HG03575 (cell line): ENCODE results near the gene DNM3.

ENCODE experiments used
- ATAC-seq: cut with Tn5 transposase; IDR thresholded peaks from one replicate; pipeline ENCODE4 v1.9.1; 2021; ENCODE audit not compliant: unreplicated experiment, insufficient number of reproducible peaks, low FRiP score; ENCODE audit errors: extremely low read depth

Gene DNM3

GRCh38 chr1:172112576-172112975 is 271.3 kb downstream of the DNM3 start:
- ATAC-seq, result no peak

GRCh38 chr1:172117800-172118199 is 276.5 kb downstream of the DNM3 start:
- no peak for ATAC-seq

GRCh38 chr1:172118618-172119017 is 277.3 kb downstream of the DNM3 start:
- no peak for ATAC-seq

- ATAC-seq, result no peak
Measured at GRCh38 chr1:172119184-172119583, 277.9 kb downstream of the DNM3 start.

- ATAC-seq, result no peak
Measured at GRCh38 chr1:172120381-172120780, 279.1 kb downstream of the DNM3 start.

GRCh38 chr1:172121081-172121717 is 279.9 kb downstream of the DNM3 start:
- no peak for ATAC-seq

GRCh38 chr1:172122381-172122780 is 281.1 kb downstream of the DNM3 start:
- no peak for ATAC-seq

- no peak for ATAC-seq
Measured at GRCh38 chr1:172125250-172125649, 284.0 kb downstream of the DNM3 start.

GRCh38 chr1:172125812-172126430 is 284.6 kb downstream of the DNM3 start:
- ATAC-seq, result no peak

GRCh38 chr1:172132836-172133235 is 291.5 kb downstream of the DNM3 start:
- no peak for ATAC-seq

- no peak for ATAC-seq
Measured at GRCh38 chr1:172134087-172134731, 292.9 kb downstream of the DNM3 start.

- ATAC-seq, result no peak
Measured at GRCh38 chr1:172135076-172135672, 293.9 kb downstream of the DNM3 start.

GRCh38 chr1:172135978-172136610 is 294.8 kb downstream of the DNM3 start:
- ATAC-seq, result no peak

- ATAC-seq, result no peak
Measured at GRCh38 chr1:172136925-172137324, 295.6 kb downstream of the DNM3 start.

GRCh38 chr1:172137703-172138454 is 296.6 kb downstream of the DNM3 start:
- ATAC-seq, result no peak

GRCh38 chr1:172138634-172139033 is 297.3 kb downstream of the DNM3 start:
- no peak for ATAC-seq

- no peak for ATAC-seq
Measured at GRCh38 chr1:172139196-172139595, 297.9 kb downstream of the DNM3 start.

GRCh38 chr1:172140072-172140471 is 298.8 kb downstream of the DNM3 start:
- ATAC-seq, result no peak

GRCh38 chr1:172140591-172140990 is 299.3 kb downstream of the DNM3 start:
- no peak for ATAC-seq
